Measurements from ENCODE around the gene THSD4.

DNA sequence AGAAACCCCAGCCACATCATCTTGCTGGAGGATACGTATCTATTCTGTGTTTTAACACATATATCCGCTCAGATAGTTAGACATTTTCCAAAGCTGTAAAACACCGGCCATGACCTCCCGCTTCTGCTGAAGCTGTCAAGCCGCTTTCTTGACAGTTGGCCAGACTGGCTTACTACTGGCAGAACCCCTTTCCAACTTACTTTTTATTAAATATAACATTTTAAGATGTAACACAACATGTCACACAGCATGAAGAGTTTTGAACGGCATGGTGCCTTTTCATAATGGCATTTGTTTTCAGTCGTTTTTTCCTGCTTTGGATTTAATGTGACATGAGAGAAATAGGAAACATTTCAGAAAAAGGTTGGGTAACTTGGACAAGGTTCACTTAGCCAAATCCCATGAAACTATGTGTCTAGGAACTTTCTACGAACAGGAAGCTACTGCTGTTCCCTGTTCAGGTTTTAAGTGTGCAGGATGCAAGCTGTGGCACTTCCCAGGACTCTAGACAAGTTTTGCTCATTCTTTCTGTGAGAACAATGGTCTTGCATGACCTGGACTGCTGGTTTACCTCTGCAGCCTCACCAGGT lies 281.4 kb downstream of the THSD4 start:
- TF ChIP-seq POLR2AphosphoS5 (IDR thresholded peaks at IDR 0.05; ENCODE audit: insufficient read depth in 1 of 2, low read depth in 1 of 2) (no peak), POLR2A (IDR thresholded peaks at IDR 0.05) (no peak)
- TF ChIP-seq, protein P1, sequence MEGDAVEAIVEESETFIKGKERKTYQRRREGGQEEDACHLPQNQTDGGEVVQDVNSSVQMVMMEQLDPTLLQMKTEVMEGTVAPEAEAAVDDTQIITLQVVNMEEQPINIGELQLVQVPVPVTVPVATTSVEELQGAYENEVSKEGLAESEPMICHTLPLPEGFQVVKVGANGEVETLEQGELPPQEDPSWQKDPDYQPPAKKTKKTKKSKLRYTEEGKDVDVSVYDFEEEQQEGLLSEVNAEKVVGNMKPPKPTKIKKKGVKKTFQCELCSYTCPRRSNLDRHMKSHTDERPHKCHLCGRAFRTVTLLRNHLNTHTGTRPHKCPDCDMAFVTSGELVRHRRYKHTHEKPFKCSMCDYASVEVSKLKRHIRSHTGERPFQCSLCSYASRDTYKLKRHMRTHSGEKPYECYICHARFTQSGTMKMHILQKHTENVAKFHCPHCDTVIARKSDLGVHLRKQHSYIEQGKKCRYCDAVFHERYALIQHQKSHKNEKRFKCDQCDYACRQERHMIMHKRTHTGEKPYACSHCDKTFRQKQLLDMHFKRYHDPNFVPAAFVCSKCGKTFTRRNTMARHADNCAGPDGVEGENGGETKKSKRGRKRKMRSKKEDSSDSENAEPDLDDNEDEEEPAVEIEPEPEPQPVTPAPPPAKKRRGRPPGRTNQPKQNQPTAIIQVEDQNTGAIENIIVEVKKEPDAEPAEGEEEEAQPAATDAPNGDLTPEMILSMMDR (IDR thresholded peaks at IDR 0.05): no peak
